HG02943 (cell line): Measurements from ENCODE around the gene DPH2.

Source experiments
- ATAC-seq: cut with Tn5 transposase; IDR thresholded peaks from one replicate; pipeline ENCODE4 v1.9.1; 2021; ENCODE audit warnings: mild to moderate bottlenecking, low read depth, moderate library complexity; ENCODE audit not compliant: unreplicated experiment

The DPH2 gene

GRCh38 chr1:43997295-43997999 lies 27.6 kb downstream of the DPH2 start:
- no peak for ATAC-seq

GRCh38 chr1:43998000-43998378 lies 28.2 kb downstream of the DPH2 start:
- no peak for ATAC-seq

- no peak for ATAC-seq
Measured at GRCh38 chr1:43999455-43999854, 29.6 kb downstream of the DPH2 start.

GRCh38 chr1:44000122-44000665 lies 30.4 kb downstream of the DPH2 start:
- ATAC-seq = no peak

GRCh38 chr1:44002165-44002564 lies 32.4 kb downstream of the DPH2 start:
- ATAC-seq = no peak

- ATAC-seq = no peak
Measured at GRCh38 chr1:44002606-44003157, 32.9 kb downstream of the DPH2 start.

GRCh38 chr1:44008259-44008658 lies 38.4 kb downstream of the DPH2 start:
- ATAC-seq = no peak

- ATAC-seq = no peak
Measured at GRCh38 chr1:44010935-44011471, 41.2 kb downstream of the DPH2 start.

GRCh38 chr1:44012404-44012803 lies 42.6 kb downstream of the DPH2 start:
- ATAC-seq = no peak

- ATAC-seq = no peak
Measured at GRCh38 chr1:44012941-44013609, 43.3 kb downstream of the DPH2 start.

- no peak for ATAC-seq
Measured at GRCh38 chr1:44013949-44014348, 44.1 kb downstream of the DPH2 start.

- no peak for ATAC-seq
Measured at GRCh38 chr1:44014365-44015104, 44.7 kb downstream of the DPH2 start.

- no peak for ATAC-seq
Measured at GRCh38 chr1:44015206-44015605, 45.4 kb downstream of the DPH2 start.

- ATAC-seq = no peak
Measured at GRCh38 chr1:44016041-44016889, 46.5 kb downstream of the DPH2 start.

GRCh38 chr1:44016890-44017400 lies 47.1 kb downstream of the DPH2 start:
- no peak for ATAC-seq

GRCh38 chr1:44019466-44019948 lies 49.7 kb downstream of the DPH2 start:
- no peak for ATAC-seq

- ATAC-seq = no peak
Measured at GRCh38 chr1:44020464-44020863, 50.7 kb downstream of the DPH2 start.

GRCh38 chr1:44021156-44021555 lies 51.3 kb downstream of the DPH2 start:
- ATAC-seq = no peak

- ATAC-seq = no peak
Measured at GRCh38 chr1:44021581-44022321, 51.9 kb downstream of the DPH2 start.
